Measurements from ENCODE around the gene KCNQ4. TPM values are rescaled to one million over a fixed set of nuclear protein-coding genes. Genes with fewer than 3 reads are reported as not detected.

KCNQ4 gene
- total RNA-seq, 1 donor from 2014 or later, result 0.85 TPM

DNA sequence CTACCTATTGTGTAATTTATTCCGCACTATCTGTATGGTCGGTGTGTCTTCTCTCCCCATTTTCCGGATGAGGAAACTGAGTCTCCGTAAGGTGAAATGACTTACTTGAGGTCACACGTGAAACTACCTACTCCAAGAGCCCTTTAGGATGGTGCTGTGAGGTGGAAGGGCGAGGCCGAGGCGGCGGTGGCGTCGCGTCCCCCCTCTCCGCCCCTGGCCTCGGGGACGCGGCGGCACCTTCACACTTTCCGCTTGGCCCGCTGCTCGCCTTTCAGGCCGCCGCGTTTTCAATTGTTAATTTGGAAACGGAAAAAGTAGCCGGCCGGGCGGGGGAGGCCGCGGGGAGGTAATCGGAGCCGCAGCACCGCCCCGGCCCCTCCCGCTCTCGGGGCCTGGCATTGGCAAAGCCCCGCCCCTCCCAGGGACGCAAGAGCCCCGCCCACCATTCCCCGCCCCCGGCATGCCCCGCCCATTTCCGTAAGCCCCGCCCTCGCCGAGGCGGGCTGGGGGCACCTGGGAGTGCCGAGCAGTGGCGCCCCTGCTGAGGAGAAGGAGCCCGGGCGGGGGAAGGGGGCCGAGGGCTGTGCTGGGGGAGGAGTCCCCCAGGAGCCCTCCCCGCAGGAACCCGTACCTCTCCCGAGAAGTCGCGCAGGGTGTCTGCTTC, 18.6 kb downstream of the KCNQ4 start:
- TF ChIP-seq, protein P1, sequence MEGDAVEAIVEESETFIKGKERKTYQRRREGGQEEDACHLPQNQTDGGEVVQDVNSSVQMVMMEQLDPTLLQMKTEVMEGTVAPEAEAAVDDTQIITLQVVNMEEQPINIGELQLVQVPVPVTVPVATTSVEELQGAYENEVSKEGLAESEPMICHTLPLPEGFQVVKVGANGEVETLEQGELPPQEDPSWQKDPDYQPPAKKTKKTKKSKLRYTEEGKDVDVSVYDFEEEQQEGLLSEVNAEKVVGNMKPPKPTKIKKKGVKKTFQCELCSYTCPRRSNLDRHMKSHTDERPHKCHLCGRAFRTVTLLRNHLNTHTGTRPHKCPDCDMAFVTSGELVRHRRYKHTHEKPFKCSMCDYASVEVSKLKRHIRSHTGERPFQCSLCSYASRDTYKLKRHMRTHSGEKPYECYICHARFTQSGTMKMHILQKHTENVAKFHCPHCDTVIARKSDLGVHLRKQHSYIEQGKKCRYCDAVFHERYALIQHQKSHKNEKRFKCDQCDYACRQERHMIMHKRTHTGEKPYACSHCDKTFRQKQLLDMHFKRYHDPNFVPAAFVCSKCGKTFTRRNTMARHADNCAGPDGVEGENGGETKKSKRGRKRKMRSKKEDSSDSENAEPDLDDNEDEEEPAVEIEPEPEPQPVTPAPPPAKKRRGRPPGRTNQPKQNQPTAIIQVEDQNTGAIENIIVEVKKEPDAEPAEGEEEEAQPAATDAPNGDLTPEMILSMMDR (conservative IDR thresholded peaks at IDR 0.05), result no peak
- DNase-seq (ENCODE audit: extremely low spot score, unreplicated experiment), result peak; percentile 87
- Mint-ChIP-seq H3K9me3 (no peaks in the 10 kb centered on the region), H3K27me3 (peaks cover 12% of the 10 kb centered on the region), H3K27ac (no peak overlapping the region), H3K4me3 (peak overlapping the region; percentile 68), H3K4me1 (ENCODE audit: unreplicated experiment) (peaks cover 21% of the 10 kb centered on the region), H3K36me3 (no peaks in the 10 kb centered on the region)

DNA sequence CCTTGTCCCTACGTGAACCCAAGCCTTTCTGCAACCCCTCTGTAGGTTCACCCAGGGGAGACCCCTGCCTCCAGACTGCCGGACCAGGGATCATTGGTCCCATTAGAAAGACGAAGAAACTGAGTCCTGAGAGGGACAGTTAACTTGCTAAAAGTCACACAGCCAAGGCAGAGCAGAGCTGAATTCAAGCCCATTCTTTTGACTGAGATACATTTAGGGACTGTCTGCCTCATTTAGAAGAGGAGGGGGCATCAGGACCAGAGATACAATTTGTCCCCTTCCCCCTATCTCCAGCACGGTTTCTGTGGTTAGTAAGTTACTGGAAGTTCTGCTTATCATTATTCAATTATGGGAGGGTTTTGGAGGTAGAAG, 19.1 kb downstream of the KCNQ4 start:
- DNase-seq (ENCODE audit: extremely low spot score, unreplicated experiment), result no peak
- Mint-ChIP-seq H3K9me3 (no peaks in the 10 kb centered on the region), H3K27ac (no peak overlapping the region), H3K36me3 (no peaks in the 10 kb centered on the region), H3K4me3 (peak overlapping the region; percentile 58), H3K27me3 (peaks cover 12% of the 10 kb centered on the region), H3K4me1 (ENCODE audit: unreplicated experiment) (peaks cover 18% of the 10 kb centered on the region)
- TF ChIP-seq, protein P1 (conservative IDR thresholded peaks at IDR 0.05), result no peak

DNA sequence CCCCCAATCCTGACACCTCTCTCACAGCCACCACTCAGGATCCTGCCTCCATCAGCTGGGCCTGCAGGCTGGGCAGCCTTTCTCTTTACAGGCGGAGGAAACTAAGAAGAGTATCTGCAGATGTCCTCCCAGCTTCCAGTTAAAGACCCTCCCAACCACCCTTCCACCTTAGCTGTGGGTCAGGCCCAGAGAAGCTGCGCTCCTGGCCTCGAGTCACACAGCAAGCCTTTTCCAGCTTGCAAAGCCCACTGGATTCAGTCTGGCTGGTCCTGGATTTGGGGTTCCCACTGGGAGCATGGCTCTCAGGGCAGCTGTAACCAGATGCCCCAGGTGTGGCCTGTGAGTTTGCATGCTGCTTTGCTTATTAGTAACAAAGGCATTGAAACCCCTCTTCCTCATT, 19.9 kb downstream of the KCNQ4 start:
- Mint-ChIP-seq H3K4me1 (ENCODE audit: unreplicated experiment) (peaks cover 19% of the 10 kb centered on the region), H3K27me3 (peaks cover 12% of the 10 kb centered on the region), H3K9me3 (no peaks in the 10 kb centered on the region), H3K27ac (no peak overlapping the region), H3K4me3 (no peak overlapping the region), H3K36me3 (no peaks in the 10 kb centered on the region)
- no peak for DNase-seq (ENCODE audit: extremely low spot score, unreplicated experiment)
- TF ChIP-seq, protein P1 (conservative IDR thresholded peaks at IDR 0.05), result no peak

DNA sequence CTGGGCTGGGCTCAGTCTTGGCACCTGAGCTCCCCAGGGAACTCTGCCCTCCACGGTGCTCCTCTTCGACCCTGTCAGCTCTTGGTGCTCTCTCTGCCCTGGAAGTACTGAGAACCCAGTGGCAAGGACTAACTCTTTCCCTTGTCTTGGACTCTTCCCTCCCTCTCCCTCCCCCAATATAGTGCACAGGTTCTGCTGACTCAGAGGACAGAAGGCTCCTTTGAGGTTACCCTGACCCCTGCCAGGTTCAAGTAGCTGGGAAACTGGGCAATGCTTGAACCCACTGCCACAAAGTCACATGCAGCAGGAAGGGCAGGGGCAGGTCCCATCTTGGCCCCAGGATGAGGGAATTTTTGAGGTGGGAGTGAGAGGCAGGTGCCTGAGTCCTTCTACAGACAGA, 20.3 kb downstream of the KCNQ4 start:
- no peak overlapping the region for H3K27ac Mint-ChIP-seq
- no peaks in the 10 kb centered on the region for H3K36me3 Mint-ChIP-seq
- peaks cover 23% of the 10 kb centered on the region for H3K4me1 Mint-ChIP-seq (ENCODE audit: unreplicated experiment)
- no peak for DNase-seq (ENCODE audit: extremely low spot score, unreplicated experiment)
- H3K27me3 Mint-ChIP-seq, result peaks cover 16% of the 10 kb centered on the region
- TF ChIP-seq, protein P1 (conservative IDR thresholded peaks at IDR 0.05), result no peak
- no peak overlapping the region for H3K4me3 Mint-ChIP-seq
- no peaks in the 10 kb centered on the region for H3K9me3 Mint-ChIP-seq

DNA sequence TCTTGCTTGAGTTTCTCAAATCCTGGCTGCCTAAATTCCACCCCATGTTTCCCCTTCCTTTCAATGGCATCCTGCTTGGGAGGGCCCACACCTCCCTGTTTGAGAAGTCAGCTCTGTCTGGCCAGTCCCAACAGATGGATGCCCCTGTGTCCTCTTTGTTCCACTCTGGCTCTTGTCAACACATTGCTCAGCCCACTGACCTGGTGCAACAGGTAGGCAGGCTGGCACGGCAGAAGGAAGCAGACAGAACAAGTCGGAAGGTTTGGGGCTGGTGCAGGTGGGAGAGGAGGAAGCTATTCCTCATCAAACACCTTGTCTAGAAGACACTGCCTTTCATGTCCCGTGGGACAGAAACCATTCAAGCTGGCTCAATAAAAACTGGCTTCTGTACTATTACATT, 22.7 kb downstream of the KCNQ4 start:
- Mint-ChIP-seq H3K9me3 (no peaks in the 10 kb centered on the region), H3K4me1 (ENCODE audit: unreplicated experiment) (peaks cover 23% of the 10 kb centered on the region), H3K27me3 (peaks cover 17% of the 10 kb centered on the region), H3K4me3 (no peak overlapping the region), H3K27ac (peak overlapping the region; percentile 34), H3K36me3 (no peaks in the 10 kb centered on the region)
- DNase-seq (ENCODE audit: extremely low spot score, unreplicated experiment), result no peak
- TF ChIP-seq, protein P1 (conservative IDR thresholded peaks at IDR 0.05), result no peak
